ENCODE measurements around the gene CD300LD.
"Not testable (repeated sequence)": the region's sequence is repeated elsewhere in the genome, so short reads cannot be mapped to it uniquely, and the experiment has no call there.

Gene CD300LD

DNA sequence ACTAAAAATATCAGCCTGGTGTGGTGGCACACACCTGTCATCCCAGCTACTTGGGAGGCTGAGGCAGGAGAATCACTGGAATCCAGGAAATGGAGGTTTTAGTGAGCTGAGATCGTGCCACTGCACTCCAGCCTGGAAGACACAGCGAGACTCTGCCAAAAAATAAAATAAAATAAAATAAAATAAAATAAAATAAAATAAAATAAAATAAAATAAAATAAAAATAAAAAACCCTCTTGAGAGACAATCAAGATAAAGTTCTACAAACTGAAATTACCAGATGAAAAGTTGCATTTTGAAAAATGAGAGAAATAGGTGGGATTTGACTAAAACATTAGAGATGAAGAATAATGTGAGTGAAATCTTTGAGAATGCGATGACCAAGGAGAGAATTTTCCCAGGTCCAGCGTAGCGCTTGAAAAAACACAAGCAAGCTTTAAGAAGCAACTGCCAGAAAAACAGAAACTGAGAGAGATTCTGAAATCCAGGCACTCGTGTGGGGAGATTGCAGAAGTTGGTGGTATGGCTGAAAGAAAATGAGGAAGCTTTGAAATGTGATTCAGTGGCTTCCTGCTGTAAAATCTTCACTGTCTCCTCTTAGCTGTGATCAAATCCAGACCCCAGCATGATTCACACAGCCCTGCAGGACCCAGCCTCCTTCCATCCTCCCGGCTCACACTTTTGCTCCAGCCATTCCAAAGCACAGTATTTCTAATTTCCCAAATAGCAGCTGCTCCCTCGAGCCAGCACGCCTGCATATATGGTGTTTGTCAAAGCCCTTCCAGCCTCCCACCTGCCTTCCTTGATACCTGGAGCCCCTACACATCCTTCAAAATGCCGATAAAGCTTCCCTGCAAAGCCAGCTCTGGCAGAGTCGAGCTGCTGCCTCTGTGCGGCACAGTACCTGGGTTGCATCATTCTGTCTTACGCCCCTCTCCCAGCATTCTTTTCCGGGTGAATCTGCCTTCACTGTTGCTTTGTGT lies 39.7 kb upstream of the CD300LD start:
- Histone ChIP-seq H3K4me3 (ENCODE audit: low read depth in 1 of 2, low read length in 2 of 2) (no peak overlapping the region), H3K27me3 (ENCODE audit: control insufficient read depth in 1 of 2, insufficient read depth in 2 of 2, low read length in 2 of 2) (no peaks in the 10 kb centered on the region), H3K9ac (ENCODE audit: low read depth in 1 of 2, low read length in 2 of 2) (no peak overlapping the region), H3K36me3 (ENCODE audit: control insufficient read depth in 1 of 2, insufficient read depth in 2 of 2, low read length in 2 of 2) (no peaks in the 10 kb centered on the region), H3K9me3 (ENCODE audit: control insufficient read depth in 1 of 2, low read length in 2 of 2) (no peaks in the 10 kb centered on the region), H3K27ac (ENCODE audit: low read depth, low read length) (no peak overlapping the region), H3K4me1 (ENCODE audit: control insufficient read depth in 1 of 2, insufficient read depth in 2 of 2, low read length in 2 of 2) (peaks cover 4% of the 10 kb centered on the region in 2 donors)

DNA sequence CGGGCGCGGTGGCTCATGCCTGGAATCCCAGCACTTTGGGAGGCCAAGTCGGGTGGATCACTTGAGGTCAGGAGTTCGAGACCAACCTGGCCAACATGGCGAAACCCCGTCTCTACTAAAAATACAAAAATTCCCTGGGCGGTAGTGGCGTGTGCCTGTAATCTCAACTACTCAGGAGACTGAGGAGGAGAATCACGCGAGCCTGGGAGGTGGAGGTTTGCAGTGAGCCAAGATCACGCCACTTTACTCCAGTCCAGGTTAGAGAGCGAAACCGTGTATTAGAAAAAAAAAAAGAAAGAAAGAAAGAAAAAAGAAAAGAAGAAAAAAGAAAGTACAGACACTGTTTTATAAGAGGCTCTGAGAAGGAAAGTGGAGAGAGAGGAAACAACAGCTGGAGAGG lies 38.2 kb upstream of the CD300LD start:
- not testable (repeated sequence) for H3K9ac ChIP-seq (ENCODE audit: low read depth in 1 of 2, low read length in 2 of 2); H3K27me3 ChIP-seq (ENCODE audit: control insufficient read depth in 1 of 2, insufficient read depth in 2 of 2, low read length in 2 of 2); H3K9me3 ChIP-seq (ENCODE audit: control insufficient read depth in 1 of 2, low read length in 2 of 2); H3K4me3 ChIP-seq (ENCODE audit: low read depth in 1 of 2, low read length in 2 of 2); H3K36me3 ChIP-seq (ENCODE audit: control insufficient read depth in 1 of 2, insufficient read depth in 2 of 2, low read length in 2 of 2); H3K4me1 ChIP-seq (ENCODE audit: control insufficient read depth in 1 of 2, insufficient read depth in 2 of 2, low read length in 2 of 2); H3K27ac ChIP-seq (ENCODE audit: low read depth, low read length)

DNA sequence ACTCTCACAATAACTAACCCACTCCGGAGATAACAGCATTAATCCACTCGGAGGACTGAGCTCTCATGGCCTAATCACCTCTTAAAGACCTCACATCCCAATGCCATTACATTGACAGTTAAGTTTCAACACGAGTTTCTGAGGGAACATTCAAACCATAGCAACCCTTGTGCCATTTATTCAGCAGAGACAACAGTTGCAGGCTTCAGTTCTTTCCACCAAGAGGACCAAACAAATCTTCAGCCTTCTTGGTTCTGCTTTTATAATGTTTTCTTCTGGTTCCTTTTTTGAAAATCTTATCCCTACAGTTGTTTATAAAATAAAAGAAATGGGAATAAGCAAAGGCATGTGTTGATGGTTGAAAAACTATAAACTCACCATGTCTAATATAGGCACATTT lies 33.6 kb upstream of the CD300LD start:
- no peaks in the 10 kb centered on the region for H3K9me3 ChIP-seq (ENCODE audit: control insufficient read depth in 1 of 2, low read length in 2 of 2)
- H3K27me3 ChIP-seq (ENCODE audit: control insufficient read depth in 1 of 2, insufficient read depth in 2 of 2, low read length in 2 of 2): peaks cover 0 to 4% of the 10 kb centered on the region in 2 donors
- no peak overlapping the region for H3K27ac ChIP-seq (ENCODE audit: low read depth, low read length)
- H3K9ac ChIP-seq (ENCODE audit: low read depth in 1 of 2, low read length in 2 of 2): no peak overlapping the region
- H3K4me3 ChIP-seq (ENCODE audit: low read depth in 1 of 2, low read length in 2 of 2): no peak overlapping the region
- H3K36me3 ChIP-seq (ENCODE audit: control insufficient read depth in 1 of 2, insufficient read depth in 2 of 2, low read length in 2 of 2): no peaks in the 10 kb centered on the region
- H3K4me1 ChIP-seq (ENCODE audit: control insufficient read depth in 1 of 2, insufficient read depth in 2 of 2, low read length in 2 of 2): no peaks in the 10 kb centered on the region

DNA sequence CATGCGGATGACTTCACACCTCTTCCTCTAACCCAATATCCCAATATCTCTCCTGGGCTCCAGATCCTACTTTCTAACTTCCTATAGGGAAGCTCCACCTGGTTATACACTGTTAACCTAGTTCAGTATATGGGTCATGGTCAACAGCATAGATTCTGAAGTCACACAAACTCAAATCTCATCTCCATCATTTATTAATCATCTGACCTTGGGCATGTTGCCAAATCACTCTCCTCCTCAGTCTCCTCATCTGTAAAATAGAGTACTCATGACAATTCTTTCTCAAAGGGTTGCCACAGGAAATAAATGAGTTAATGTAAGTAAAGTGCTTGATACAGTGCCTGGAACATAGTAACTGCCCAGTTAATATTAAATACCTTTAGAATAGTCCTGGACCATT lies 32.0 kb upstream of the CD300LD start:
- H3K36me3 ChIP-seq (ENCODE audit: control insufficient read depth in 1 of 2, insufficient read depth in 2 of 2, low read length in 2 of 2): no peaks in the 10 kb centered on the region
- H3K4me1 ChIP-seq (ENCODE audit: control insufficient read depth in 1 of 2, insufficient read depth in 2 of 2, low read length in 2 of 2): no peaks in the 10 kb centered on the region
- no peaks in the 10 kb centered on the region for H3K9me3 ChIP-seq (ENCODE audit: control insufficient read depth in 1 of 2, low read length in 2 of 2)
- no peak overlapping the region for H3K4me3 ChIP-seq (ENCODE audit: low read depth in 1 of 2, low read length in 2 of 2)
- peaks cover 0 to 4% of the 10 kb centered on the region in 2 donors for H3K27me3 ChIP-seq (ENCODE audit: control insufficient read depth in 1 of 2, insufficient read depth in 2 of 2, low read length in 2 of 2)
- no peak overlapping the region for H3K9ac ChIP-seq (ENCODE audit: low read depth in 1 of 2, low read length in 2 of 2)
- H3K27ac ChIP-seq (ENCODE audit: low read depth, low read length): no peak overlapping the region

DNA sequence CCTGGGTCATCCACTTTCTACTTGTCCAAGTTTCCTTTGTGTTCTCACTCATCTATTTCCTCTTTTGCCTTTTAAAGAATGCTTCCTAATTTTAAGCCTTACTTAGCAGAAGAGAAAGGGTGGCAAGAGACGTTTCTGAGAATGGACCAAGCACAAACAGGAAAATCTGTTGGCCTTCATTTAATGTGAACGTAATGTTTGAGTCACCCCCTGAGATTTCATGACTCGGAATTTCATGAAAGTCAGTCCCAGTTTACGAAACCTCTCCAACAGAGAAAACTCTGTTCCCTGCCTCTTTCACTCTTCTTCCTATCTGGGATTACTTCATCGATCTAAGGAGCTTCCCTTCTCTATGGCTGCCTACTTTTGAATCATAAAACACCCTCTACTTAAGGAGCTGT lies 31.6 kb upstream of the CD300LD start, which contains the start of gene CD300E:
Gene CD300E, minus strand, starts transcription at position 46 of the 401 bp plus-strand sequence. CDS start 117 bp downstream, outside the sequence.
- H3K4me3 ChIP-seq (ENCODE audit: low read depth in 1 of 2, low read length in 2 of 2): no peak within 1 kb of the TSS
- H3K9ac ChIP-seq (ENCODE audit: low read depth in 1 of 2, low read length in 2 of 2): no peak within 1 kb of the TSS
- H3K27ac ChIP-seq (ENCODE audit: low read depth, low read length): no peak within 1 kb of the TSS
- H3K36me3 ChIP-seq (ENCODE audit: control insufficient read depth in 1 of 2, insufficient read depth in 2 of 2, low read length in 2 of 2): no peaks in the 10 kb centered on the region
- no peaks in the 10 kb centered on the region for H3K4me1 ChIP-seq (ENCODE audit: control insufficient read depth in 1 of 2, insufficient read depth in 2 of 2, low read length in 2 of 2)
- no peaks in the 10 kb centered on the region for H3K9me3 ChIP-seq (ENCODE audit: control insufficient read depth in 1 of 2, low read length in 2 of 2)
- peaks cover 0 to 4% of the 10 kb centered on the region in 2 donors for H3K27me3 ChIP-seq (ENCODE audit: control insufficient read depth in 1 of 2, insufficient read depth in 2 of 2, low read length in 2 of 2)

DNA sequence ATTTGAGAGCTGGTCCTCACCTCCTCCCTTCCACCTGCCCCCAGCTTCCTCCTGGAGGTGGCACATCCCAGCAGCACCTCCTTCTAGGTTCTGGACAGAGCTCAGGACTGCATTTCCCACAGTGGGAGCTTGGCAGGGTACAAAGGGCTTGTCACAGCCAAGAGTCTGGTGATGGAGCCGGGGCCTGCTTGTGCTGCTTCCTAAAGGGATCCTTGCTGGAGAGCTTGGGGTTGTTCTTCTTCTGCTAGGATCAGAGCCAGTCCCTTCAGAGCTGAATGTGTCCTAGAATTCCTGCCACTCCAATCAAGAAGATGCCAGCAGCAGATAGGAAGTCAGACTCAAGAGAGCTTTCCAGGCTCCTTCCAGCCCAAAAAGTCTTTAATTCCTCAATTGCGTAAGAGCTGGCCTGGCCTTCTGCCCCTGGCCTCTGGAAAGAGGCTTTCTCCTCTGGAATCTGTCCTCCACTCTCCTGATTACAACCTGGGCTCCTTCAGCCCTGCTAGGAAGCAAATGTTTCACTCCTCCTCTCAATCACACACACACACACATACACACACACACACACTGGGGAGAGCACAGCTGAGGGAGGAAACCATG lies 27.1 kb upstream of the CD300LD start:
- no peak overlapping the region for H3K27ac ChIP-seq (ENCODE audit: low read depth, low read length)
- no peaks in the 10 kb centered on the region for H3K36me3 ChIP-seq (ENCODE audit: control insufficient read depth in 1 of 2, insufficient read depth in 2 of 2, low read length in 2 of 2)
- H3K4me1 ChIP-seq (ENCODE audit: control insufficient read depth in 1 of 2, insufficient read depth in 2 of 2, low read length in 2 of 2): no peaks in the 10 kb centered on the region
- no peaks in the 10 kb centered on the region for H3K9me3 ChIP-seq (ENCODE audit: control insufficient read depth in 1 of 2, low read length in 2 of 2)
- peaks cover 0 to 4% of the 10 kb centered on the region in 2 donors for H3K27me3 ChIP-seq (ENCODE audit: control insufficient read depth in 1 of 2, insufficient read depth in 2 of 2, low read length in 2 of 2)
- no peak overlapping the region for H3K4me3 ChIP-seq (ENCODE audit: low read depth in 1 of 2, low read length in 2 of 2)
- H3K9ac ChIP-seq (ENCODE audit: low read depth in 1 of 2, low read length in 2 of 2): no peak overlapping the region

DNA sequence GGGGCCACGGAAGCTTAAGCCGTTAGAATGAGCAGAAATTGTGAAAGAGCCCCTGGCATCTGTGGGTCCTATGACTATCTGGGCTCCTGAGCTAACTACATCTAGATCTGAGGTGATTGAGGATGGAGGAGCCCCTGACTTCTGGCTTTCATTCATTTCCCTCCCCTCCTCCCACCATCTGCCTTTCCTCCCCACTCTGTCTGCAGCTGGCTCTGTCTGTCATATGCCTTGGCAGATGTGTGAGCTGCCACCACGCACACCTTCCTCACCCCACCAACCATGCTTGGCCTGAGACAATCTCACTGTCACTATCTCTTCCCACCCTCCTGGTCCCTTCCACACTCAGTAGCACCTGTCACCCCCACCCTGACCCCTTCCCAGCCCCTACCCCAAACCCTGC lies 26.4 kb upstream of the CD300LD start:
- no peak overlapping the region for H3K27ac ChIP-seq (ENCODE audit: low read depth, low read length)
- no peaks in the 10 kb centered on the region for H3K9me3 ChIP-seq (ENCODE audit: control insufficient read depth in 1 of 2, low read length in 2 of 2)
- no peak overlapping the region for H3K9ac ChIP-seq (ENCODE audit: low read depth in 1 of 2, low read length in 2 of 2)
- peaks cover 0 to 4% of the 10 kb centered on the region in 2 donors for H3K27me3 ChIP-seq (ENCODE audit: control insufficient read depth in 1 of 2, insufficient read depth in 2 of 2, low read length in 2 of 2)
- H3K4me1 ChIP-seq (ENCODE audit: control insufficient read depth in 1 of 2, insufficient read depth in 2 of 2, low read length in 2 of 2): no peaks in the 10 kb centered on the region
- H3K4me3 ChIP-seq (ENCODE audit: low read depth in 1 of 2, low read length in 2 of 2): no peak overlapping the region
- H3K36me3 ChIP-seq (ENCODE audit: control insufficient read depth in 1 of 2, insufficient read depth in 2 of 2, low read length in 2 of 2): no peaks in the 10 kb centered on the region

DNA sequence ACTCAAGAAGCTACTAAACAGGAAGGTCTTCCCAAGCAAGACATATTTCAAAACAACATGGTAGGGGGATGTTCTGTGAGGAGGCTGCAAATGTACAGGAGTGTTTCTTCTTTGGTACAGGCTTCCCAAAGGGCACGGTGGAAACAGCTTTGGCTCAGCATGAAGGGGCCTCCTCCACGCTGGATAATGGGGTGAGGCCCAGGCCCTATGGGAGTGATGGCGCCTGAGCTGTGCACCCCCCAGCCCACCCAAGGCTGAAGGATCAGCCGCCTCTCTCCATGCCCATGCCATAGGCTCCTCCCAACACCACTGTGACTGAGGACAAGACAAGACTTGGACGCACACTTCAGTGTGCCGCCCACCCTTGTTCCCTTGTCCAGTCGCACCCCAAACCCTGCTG lies 24.6 kb upstream of the CD300LD start:
- Histone ChIP-seq H3K4me3 (ENCODE audit: low read depth in 1 of 2, low read length in 2 of 2) (no peak overlapping the region), H3K9ac (ENCODE audit: low read depth in 1 of 2, low read length in 2 of 2) (no peak overlapping the region), H3K9me3 (ENCODE audit: control insufficient read depth in 1 of 2, low read length in 2 of 2) (no peaks in the 10 kb centered on the region), H3K27me3 (ENCODE audit: control insufficient read depth in 1 of 2, insufficient read depth in 2 of 2, low read length in 2 of 2) (peaks cover 0 to 4% of the 10 kb centered on the region in 2 donors), H3K27ac (ENCODE audit: low read depth, low read length) (no peak overlapping the region), H3K4me1 (ENCODE audit: control insufficient read depth in 1 of 2, insufficient read depth in 2 of 2, low read length in 2 of 2) (no peaks in the 10 kb centered on the region), H3K36me3 (ENCODE audit: control insufficient read depth in 1 of 2, insufficient read depth in 2 of 2, low read length in 2 of 2) (no peaks in the 10 kb centered on the region)

DNA sequence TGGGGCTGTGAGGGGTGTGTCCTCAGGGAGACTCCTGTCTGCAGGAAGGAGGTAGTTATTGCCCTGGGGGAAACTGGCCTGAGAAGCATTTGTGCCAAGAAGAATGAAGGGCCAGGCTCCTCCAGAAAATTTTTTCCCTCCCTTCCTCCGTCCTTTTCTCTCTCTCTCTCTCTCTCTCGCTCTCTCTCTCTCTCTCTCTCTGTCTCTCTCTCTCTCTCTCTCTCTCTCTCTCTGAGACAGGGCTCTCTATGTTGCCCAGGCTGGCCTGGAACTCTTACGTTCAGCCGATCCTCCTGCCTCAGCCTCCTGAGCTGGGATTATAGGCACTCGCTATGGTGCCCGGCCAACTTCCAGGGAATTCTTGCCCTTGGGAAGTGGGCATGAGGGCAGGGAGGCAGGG lies 20.0 kb upstream of the CD300LD start:
- H3K27me3 ChIP-seq (ENCODE audit: control insufficient read depth in 1 of 2, insufficient read depth in 2 of 2, low read length in 2 of 2): peaks cover 0 to 6% of the 10 kb centered on the region in 2 donors
- H3K4me1 ChIP-seq (ENCODE audit: control insufficient read depth in 1 of 2, insufficient read depth in 2 of 2, low read length in 2 of 2): no peaks in the 10 kb centered on the region
- no peak overlapping the region for H3K9ac ChIP-seq (ENCODE audit: low read depth in 1 of 2, low read length in 2 of 2)
- no peaks in the 10 kb centered on the region for H3K36me3 ChIP-seq (ENCODE audit: control insufficient read depth in 1 of 2, insufficient read depth in 2 of 2, low read length in 2 of 2)
- H3K27ac ChIP-seq (ENCODE audit: low read depth, low read length): no peak overlapping the region
- no peak overlapping the region for H3K4me3 ChIP-seq (ENCODE audit: low read depth in 1 of 2, low read length in 2 of 2)
- H3K9me3 ChIP-seq (ENCODE audit: control insufficient read depth in 1 of 2, low read length in 2 of 2): no peaks in the 10 kb centered on the region

DNA sequence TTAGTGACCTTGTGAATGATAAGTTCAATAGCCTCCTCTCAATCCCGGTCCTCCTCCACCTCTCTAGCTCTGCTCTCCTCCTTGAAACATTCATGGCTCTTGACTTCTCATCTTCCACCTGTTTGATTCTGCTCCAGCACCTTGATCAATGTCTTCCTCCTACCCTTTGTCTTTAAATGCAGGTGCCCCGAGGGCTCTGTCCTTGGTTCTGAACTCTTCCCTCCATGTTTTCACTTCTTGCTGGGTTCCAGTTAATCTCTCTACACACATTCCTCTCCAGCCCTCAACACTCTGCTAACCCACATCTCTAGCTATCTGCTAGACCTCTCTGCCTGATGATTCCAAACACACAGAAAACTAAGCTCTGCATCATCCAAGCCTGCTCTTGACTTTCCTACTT lies 18.0 kb upstream of the CD300LD start:
- H3K36me3 ChIP-seq (ENCODE audit: control insufficient read depth in 1 of 2, insufficient read depth in 2 of 2, low read length in 2 of 2): no peaks in the 10 kb centered on the region
- H3K27me3 ChIP-seq (ENCODE audit: control insufficient read depth in 1 of 2, insufficient read depth in 2 of 2, low read length in 2 of 2): peaks cover 0 to 9% of the 10 kb centered on the region in 2 donors
- H3K9ac ChIP-seq (ENCODE audit: low read depth in 1 of 2, low read length in 2 of 2): no peak overlapping the region
- no peak overlapping the region for H3K27ac ChIP-seq (ENCODE audit: low read depth, low read length)
- no peaks in the 10 kb centered on the region for H3K4me1 ChIP-seq (ENCODE audit: control insufficient read depth in 1 of 2, insufficient read depth in 2 of 2, low read length in 2 of 2)
- H3K4me3 ChIP-seq (ENCODE audit: low read depth in 1 of 2, low read length in 2 of 2): no peak overlapping the region
- no peaks in the 10 kb centered on the region for H3K9me3 ChIP-seq (ENCODE audit: control insufficient read depth in 1 of 2, low read length in 2 of 2)

All from duodenal mucosa (tissue), 2 donors.